HL-60 (cell line): ENCODE results near the gene CAV1.

Source experiments
- POLR2AphosphoS5 ChIP-seq: IDR thresholded peaks from 2 replicates; pipeline ENCODE4 v1.6.1; 2012; ENCODE audit warnings: low read depth
- TF ChIP-seq, protein P1 (sequence below): IDR thresholded peaks from one replicate; pipeline ENCODE4 v1.5.1; 2011; ENCODE audit warnings: low read length, control low read depth, inconsistent platforms; ENCODE audit not compliant: insufficient read depth

DNA sequence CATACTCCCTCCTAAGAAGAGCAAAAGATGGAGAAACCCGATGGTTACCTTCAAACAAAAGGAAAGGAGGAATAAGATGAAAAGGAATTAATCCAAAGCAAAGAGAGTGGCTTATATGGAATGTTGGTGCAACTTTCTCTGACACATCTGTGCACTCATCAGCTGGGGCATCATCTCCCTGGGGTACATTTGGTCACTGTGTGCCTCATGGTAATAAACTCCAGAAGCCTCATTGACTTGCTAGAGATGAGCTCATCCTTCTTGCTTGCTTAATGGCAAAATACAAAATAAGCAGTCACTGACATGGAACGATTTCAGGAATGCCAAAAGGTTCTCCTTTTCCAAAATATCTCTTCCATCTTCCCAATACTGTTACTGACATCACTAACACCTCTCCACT is 22.5 kb downstream of the CAV1 start:
- TF ChIP-seq, protein P1, sequence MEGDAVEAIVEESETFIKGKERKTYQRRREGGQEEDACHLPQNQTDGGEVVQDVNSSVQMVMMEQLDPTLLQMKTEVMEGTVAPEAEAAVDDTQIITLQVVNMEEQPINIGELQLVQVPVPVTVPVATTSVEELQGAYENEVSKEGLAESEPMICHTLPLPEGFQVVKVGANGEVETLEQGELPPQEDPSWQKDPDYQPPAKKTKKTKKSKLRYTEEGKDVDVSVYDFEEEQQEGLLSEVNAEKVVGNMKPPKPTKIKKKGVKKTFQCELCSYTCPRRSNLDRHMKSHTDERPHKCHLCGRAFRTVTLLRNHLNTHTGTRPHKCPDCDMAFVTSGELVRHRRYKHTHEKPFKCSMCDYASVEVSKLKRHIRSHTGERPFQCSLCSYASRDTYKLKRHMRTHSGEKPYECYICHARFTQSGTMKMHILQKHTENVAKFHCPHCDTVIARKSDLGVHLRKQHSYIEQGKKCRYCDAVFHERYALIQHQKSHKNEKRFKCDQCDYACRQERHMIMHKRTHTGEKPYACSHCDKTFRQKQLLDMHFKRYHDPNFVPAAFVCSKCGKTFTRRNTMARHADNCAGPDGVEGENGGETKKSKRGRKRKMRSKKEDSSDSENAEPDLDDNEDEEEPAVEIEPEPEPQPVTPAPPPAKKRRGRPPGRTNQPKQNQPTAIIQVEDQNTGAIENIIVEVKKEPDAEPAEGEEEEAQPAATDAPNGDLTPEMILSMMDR, result no peak
- TF ChIP-seq POLR2AphosphoS5, result no peak
